Upper lobe of left lung (tissue), 4 donors: ENCODE measurements around the gene SLC43A3.

Source experiments
- EP300 ChIP-seq, 4 donors: sonication (generic); formaldehyde crosslinking; IDR thresholded peaks; one replicate each; pipeline ENCODE4 v1.5.1; 2017; ENCODE audit warnings: antibody characterized with exemption in 4 of 4, control low read depth in 2 of 4
- POLR2A ChIP-seq, 4 donors: fragments of 450-650 bp; IDR thresholded peaks; one replicate each; pipeline ENCODE4 v1.5.1; 2016 to 2017; ENCODE audit warnings: antibody characterized with exemption in 4 of 4, mild to moderate bottlenecking in 2 of 4
- POLR2AphosphoS5 ChIP-seq, 2 donors: sonication (generic); formaldehyde crosslinking; IDR thresholded peaks; one replicate each; pipeline ENCODE4 v1.5.1; 2017; ENCODE audit warnings: antibody characterized with exemption in 2 of 2
- TF ChIP-seq, protein P1 (sequence below), 6 experiments: fragments of 450-650 bp in 4 of 6; fragments of 200-600 bp in 2 of 6; sonication (generic) in 2 of 6; IDR thresholded peaks; one replicate each; pipeline ENCODE4 v1.5.1; 2016 to 2019; ENCODE audit warnings: antibody characterized with exemption in 6 of 6

DNA sequence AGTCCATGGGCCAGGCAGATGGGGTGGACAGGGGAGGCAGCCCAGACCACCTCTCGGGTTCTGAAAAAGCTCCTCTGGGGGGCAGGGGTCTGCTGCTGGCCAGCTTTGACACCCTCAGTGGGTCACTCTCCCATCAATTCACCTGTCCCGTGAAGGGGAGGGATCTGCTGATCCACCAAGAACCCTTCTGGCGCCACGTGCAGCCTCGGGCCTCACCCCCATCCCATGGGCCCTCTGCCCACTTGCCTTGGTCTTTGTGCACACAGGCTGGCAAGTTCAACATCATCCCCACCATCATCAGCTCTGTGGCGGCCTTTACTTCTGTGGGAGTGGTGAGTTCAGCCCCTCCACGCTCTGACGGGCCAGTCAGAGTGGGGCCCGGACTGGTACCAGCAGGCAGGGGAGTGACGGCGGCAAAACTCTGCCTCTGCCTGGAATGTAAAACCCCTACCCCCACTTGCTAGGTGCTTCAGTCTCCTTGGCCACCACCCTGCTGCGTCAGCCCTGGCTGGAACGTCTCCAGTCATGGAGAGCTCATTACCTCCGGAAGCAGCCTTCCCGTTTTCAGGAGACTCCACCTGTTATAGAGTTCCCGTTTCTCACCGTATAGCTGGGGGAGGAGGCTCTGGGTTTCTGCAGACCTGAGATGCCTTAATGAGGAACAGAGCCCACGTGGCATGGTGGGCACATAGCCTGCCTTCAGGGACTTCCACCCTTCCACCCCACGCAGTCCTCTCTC, 58.6 kb downstream of the SLC43A3 start:
- no peak for TF ChIP-seq POLR2AphosphoS5 (IDR thresholded peaks at IDR 0.05)
- TF ChIP-seq, protein P1, sequence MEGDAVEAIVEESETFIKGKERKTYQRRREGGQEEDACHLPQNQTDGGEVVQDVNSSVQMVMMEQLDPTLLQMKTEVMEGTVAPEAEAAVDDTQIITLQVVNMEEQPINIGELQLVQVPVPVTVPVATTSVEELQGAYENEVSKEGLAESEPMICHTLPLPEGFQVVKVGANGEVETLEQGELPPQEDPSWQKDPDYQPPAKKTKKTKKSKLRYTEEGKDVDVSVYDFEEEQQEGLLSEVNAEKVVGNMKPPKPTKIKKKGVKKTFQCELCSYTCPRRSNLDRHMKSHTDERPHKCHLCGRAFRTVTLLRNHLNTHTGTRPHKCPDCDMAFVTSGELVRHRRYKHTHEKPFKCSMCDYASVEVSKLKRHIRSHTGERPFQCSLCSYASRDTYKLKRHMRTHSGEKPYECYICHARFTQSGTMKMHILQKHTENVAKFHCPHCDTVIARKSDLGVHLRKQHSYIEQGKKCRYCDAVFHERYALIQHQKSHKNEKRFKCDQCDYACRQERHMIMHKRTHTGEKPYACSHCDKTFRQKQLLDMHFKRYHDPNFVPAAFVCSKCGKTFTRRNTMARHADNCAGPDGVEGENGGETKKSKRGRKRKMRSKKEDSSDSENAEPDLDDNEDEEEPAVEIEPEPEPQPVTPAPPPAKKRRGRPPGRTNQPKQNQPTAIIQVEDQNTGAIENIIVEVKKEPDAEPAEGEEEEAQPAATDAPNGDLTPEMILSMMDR (IDR thresholded peaks at IDR 0.05) = no peak
- TF ChIP-seq EP300 (IDR thresholded peaks at IDR 0.05) = no peak
- TF ChIP-seq POLR2A (IDR thresholded peaks at IDR 0.05) = no peak
